Endothelial cell of umbilical vein (primary cell): ENCODE results near the gene NENF. TPM values are rescaled to one million over a fixed set of nuclear protein-coding genes. Genes with fewer than 3 reads are reported as not detected.

Source experiments
- Bru-seq: library from RNA; stranded (reverse); fragments of 400-500 nt; gene quantifications from one replicate; lab custom pipeline; 2021; lab: Mats Ljungman, UMichigan
- BruChase-seq, 2 experiments: library from RNA; stranded (reverse); fragments of 400-500 nt; gene quantifications; one replicate each; lab custom pipeline; 2021; lab: Mats Ljungman, UMichigan
- BruUV-seq: library from RNA; stranded (reverse); fragments of 400-500 nt; replicated peaks from 2 replicates; lab custom pipeline; 2021; lab: Mats Ljungman, UMichigan
- CTCF ChIA-PET: fragments of 300-600, 350-600 bp; sonication (Branson Sonifier 250); formaldehyde crosslinking; loops from one replicate; lab custom pipeline; 2021; ENCODE audit warnings: antibody characterized with exemption, inconsistent platforms; lab: Charles Lee
- POLR2A ChIA-PET: fragments of 300-600, 350-600 bp; sonication (Branson Sonifier 250); formaldehyde crosslinking; loops from one replicate; lab custom pipeline; 2021; ENCODE audit warnings: antibody characterized with exemption, inconsistent platforms; lab: Charles Lee
- DNase-seq: peaks from one replicate; pipeline ENCODE4 v3.0.0-alpha.2; 2011; ENCODE audit warnings: low read depth, low spot score
- FAIRE-seq: peaks from 2 replicates; lab custom pipeline; 2011; peaks lifted over from hg19 to GRCh38; lab: Jason Lieb, UNC
- H2AFZ ChIP-seq: 2 replicates; pipeline ENCODE4 v1.6.0; 2012; ENCODE audit warnings: low read depth, low read length, control low read depth, inconsistent platforms
- H3K27ac ChIP-seq: 2 replicates; pipeline ENCODE4 v1.5.1; 2011; ENCODE audit warnings: low read depth, mild to moderate bottlenecking, control low read depth, low read length, moderate library complexity; ENCODE audit not compliant: insufficient read depth
- H3K27me3 ChIP-seq, 2 experiments: 2 replicates each; pipeline versions ENCODE4 v1.6.0 to v1.6.1; 2011; ENCODE audit warnings: low read length in 2 of 2, mixed read lengths in 1 of 2; ENCODE audit not compliant: control insufficient read depth in 2 of 2, insufficient read depth in 2 of 2
- H3K36me3 ChIP-seq, 2 experiments: 2 replicates in 1 of 2; 3 replicates in 1 of 2; pipeline ENCODE4 v1.5.1; 2011; ENCODE audit warnings: low read length in 2 of 2, mild to moderate bottlenecking in 1 of 2, moderate library complexity in 1 of 2; ENCODE audit not compliant: control insufficient read depth in 2 of 2, insufficient read depth in 2 of 2; ENCODE audit errors: extremely low read depth in 1 of 2
- H3K4me1 ChIP-seq: 3 replicates; pipeline ENCODE4 v1.5.1; 2011; ENCODE audit warnings: mild to moderate bottlenecking, low read length; ENCODE audit not compliant: control insufficient read depth, insufficient read depth; ENCODE audit errors: extremely low read depth
- H3K4me2 ChIP-seq: 2 replicates; pipeline ENCODE4 v1.6.1; 2011; ENCODE audit warnings: low read length, control low read depth, mixed read lengths; ENCODE audit not compliant: insufficient read depth
- H3K4me3 ChIP-seq, 3 experiments: fragments of 200-600 bp in 1 of 3; sonication (generic), shearing (Covaris generic) in 1 of 3; replicated peaks in 1 of 3; 2 replicates each; pipeline ENCODE4 v1.5.1; 2011 to 2016; ENCODE audit warnings: control low read depth in 3 of 3, low read length in 3 of 3, mild to moderate bottlenecking in 2 of 3, inconsistent platforms in 1 of 3, low read depth in 1 of 3, moderate library complexity in 1 of 3; ENCODE audit not compliant: insufficient read depth in 1 of 3
- H3K79me2 ChIP-seq: 2 replicates; pipeline ENCODE4 v1.6.0; 2012; ENCODE audit warnings: low read length, inconsistent platforms; ENCODE audit not compliant: control insufficient read depth, insufficient read depth
- H3K9ac ChIP-seq: replicated peaks from 2 replicates; pipeline ENCODE3; 2011; ENCODE audit warnings: low read length, control low read depth; ENCODE audit not compliant: insufficient read depth; ENCODE audit errors: extremely low read depth
- H3K9me1 ChIP-seq: replicated peaks from 3 replicates; pipeline ENCODE4 v1.6.0; 2011; ENCODE audit warnings: mild to moderate bottlenecking, low read length; ENCODE audit not compliant: control insufficient read depth, insufficient read depth; ENCODE audit errors: extremely low read depth
- H3K9me3 ChIP-seq: replicated peaks from 2 replicates; pipeline ENCODE4 v1.5.1; 2012; ENCODE audit warnings: low read length, inconsistent platforms; ENCODE audit not compliant: control insufficient read depth, insufficient read depth
- H4K20me1 ChIP-seq: replicated peaks from 2 replicates; pipeline ENCODE3; 2011; ENCODE audit warnings: mild to moderate bottlenecking, low read length; ENCODE audit not compliant: control insufficient read depth, insufficient read depth; ENCODE audit errors: extremely low read depth
- JUN ChIP-seq: IDR thresholded peaks from 2 replicates; pipeline ENCODE4 v1.6.1; 2011; ENCODE audit warnings: borderline replicate concordance, low read depth; ENCODE audit not compliant: insufficient read length, insufficient read depth
- POLR2A ChIP-seq: IDR thresholded peaks from 2 replicates; pipeline ENCODE4 v1.6.1; 2012; ENCODE audit warnings: low read depth, mild to moderate bottlenecking, control low read depth, low read length
- POLR2AphosphoS5 ChIP-seq: IDR thresholded peaks from 2 replicates; pipeline ENCODE4 v1.6.1; 2012; ENCODE audit warnings: low read depth, mild to moderate bottlenecking, control low read depth, low read length, moderate library complexity; ENCODE audit not compliant: insufficient read depth
- dilution Hi-C: fragments of 300-500 bp; cut with MboI; formaldehyde crosslinking; loops from one replicate; pipeline ENCODE4 v1.15.0; 2019; ENCODE audit warnings: low sequenced_read_pairs; ENCODE audit not compliant: extremely low pct_ligation_motif_present
- intact Hi-C: fragments of 100-400 bp; cut with micrococcal nuclease; formaldehyde crosslinking; loops from one replicate; pipeline ENCODE4 v1.10.0; 2022
- long read RNA-seq: library from polyadenylated mRNA; stranded (forward); transcript quantifications from one replicate; pipeline ENCODE4 v2.0.0, GENCODE V29; 2021
- polyA minus RNA-seq, 3 experiments: library from RNA; depleted of rRNA, polyadenylated mRNA; stranded (reverse); fragments of >200 nt; gene quantifications; 1 replicate in 1 of 3; 2 replicates in 2 of 3; pipeline ENCODE4 v1.2.3, GENCODE V29; 2011
- polyA plus RNA-seq, 4 experiments: library from polyadenylated mRNA; depleted of rRNA in 3 of 4; stranded (reverse) in 3 of 4; unstranded in 1 of 4; fragments of >200 nt; gene quantifications; 2 replicates each; pipeline versions ENCODE4 v1.2.1 to v1.2.3, GENCODE V29; 2011 to 2012; ENCODE audit warnings: missing spikeins in 1 of 4
- total RNA-seq: library from RNA; stranded (reverse); gene quantifications from 2 replicates; pipeline ENCODE4 v1.2.3, GENCODE V29; 2021

NENF gene
- total RNA-seq (20.5 and 23.0 TPM in 2 replicates), polyA plus RNA-seq (19.8 and 21.6 TPM in 2 replicates), polyA minus RNA-seq (8.3 and 9.5 TPM in 2 replicates), Bru-seq, nascent RNA (percentile 44 among the genes with signal in this experiment), BruChase-seq, experiment 1, labeled RNA remaining after a 6-hour chase (percentile 43 among the genes with signal in this experiment), BruChase-seq, experiment 2, labeled RNA remaining after a 2-hour chase (percentile 44 among the genes with signal in this experiment)
- 20.8 and 21.8 TPM in 2 replicates for polyA plus RNA-seq (2011; cell fraction: cytosol; rRNA removed)
- 5.4 and 5.9 TPM in 2 replicates for polyA plus RNA-seq (2011; cell fraction: nucleus; rRNA removed)
- 22.0 and 28.3 TPM in 2 replicates for polyA plus RNA-seq (2012)
- polyA minus RNA-seq (2011; cell fraction: cytosol; rRNA and poly(A)+ RNA removed), result 13.5 TPM
- 0.82 and 1.1 TPM in 2 replicates for polyA minus RNA-seq (2011; cell fraction: nucleus; rRNA and poly(A)+ RNA removed)
- long read RNA-seq, transcript NENF-204 (3 exons, 845 nt), result minor isoform, 5 of 101 reads
- long read RNA-seq, transcript NENF-201 (4 exons, 949 nt), result major isoform, 91 of 101 reads
- long read RNA-seq, partial matches to known transcripts, result 0 of 101 reads
- long read RNA-seq, other reads (novel, unspliced or antisense), result 5 of 101 reads

DNA sequence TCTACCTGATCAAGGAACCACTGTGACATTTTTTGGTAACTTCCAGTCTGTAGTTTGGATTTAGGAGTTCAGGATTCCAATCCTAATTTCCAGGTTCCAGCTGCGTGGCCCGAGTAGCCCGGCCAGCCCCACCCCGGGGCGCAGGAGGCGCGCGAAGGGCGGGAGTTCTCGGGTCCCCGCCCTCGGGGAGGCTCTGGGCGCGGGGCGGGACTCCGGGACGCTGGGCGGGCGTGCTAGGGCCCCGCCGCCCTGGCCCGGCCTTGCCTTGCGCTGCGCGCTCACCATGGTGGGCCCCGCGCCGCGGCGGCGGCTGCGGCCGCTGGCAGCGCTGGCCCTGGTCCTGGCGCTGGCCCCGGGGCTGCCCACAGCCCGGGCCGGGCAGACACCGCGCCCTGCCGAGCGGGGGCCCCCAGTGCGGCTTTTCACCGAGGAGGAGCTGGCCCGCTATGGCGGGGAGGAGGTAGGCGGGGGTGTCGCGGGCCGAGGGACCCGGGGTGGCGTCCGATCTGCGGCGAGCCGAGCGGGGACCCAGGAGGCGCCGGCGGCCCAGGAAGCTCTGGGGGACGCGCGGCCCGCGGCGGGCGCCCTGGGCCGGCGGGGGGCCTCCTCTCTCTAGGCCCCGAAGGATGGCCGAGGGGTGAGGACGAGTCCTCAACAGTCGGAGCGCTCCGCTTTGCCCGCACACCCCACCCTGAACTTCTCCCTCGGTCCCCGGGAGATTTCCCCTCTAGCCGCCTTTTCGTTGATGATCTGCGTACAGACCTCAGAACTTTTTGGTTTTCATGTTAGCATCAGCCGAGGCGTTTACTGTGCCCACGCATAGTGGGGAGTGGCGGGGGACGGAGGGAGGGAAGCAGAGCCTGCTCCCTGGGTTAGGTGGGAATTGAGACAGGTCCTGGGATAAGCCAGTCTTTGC, at the start of gene NENF:
NENF (plus strand) TSS at position 260 of the 916 bp plus-strand sequence; CDS start at position 284, 24 bp downstream.
- Histone ChIP-seq H3K79me2 (no peaks in the 10 kb centered on the region), H3K4me3 (peak within 1 kb of the TSS; percentile 26 to 58 (median 53)), H3K27ac (no peak within 1 kb of the TSS), H2AFZ (peak within 1 kb of the TSS; percentile 89), H3K9me3 (no peaks in the 10 kb centered on the region), H3K4me2 (peak within 1 kb of the TSS; percentile 78), H4K20me1 (no peaks in the 10 kb centered on the region), H3K9me1 (no peaks in the 10 kb centered on the region), H3K27me3 (peaks cover 12 to 15% of the 10 kb centered on the region in 2 experiments), H3K36me3 (no peaks in the 10 kb centered on the region), H3K4me1 (peaks cover 5% of the 10 kb centered on the region), H3K9ac (peak within 1 kb of the TSS; percentile 12)
- ChIA-PET CTCF (interaction anchor here (1.7 kb wide), 1 partner anchor 23 kb away, joined by 12 read pairs; no protein-coding TSS in a partner anchor), POLR2A (no interaction called here)
- no TSS peak for BruUV-seq
- intact Hi-C loops (loop anchor here (1.0 kb wide), 1 partner anchor 398 kb away; the partner anchor contains the start of genes DTL and INTS7), dilution Hi-C loops (no loop called here)
- FAIRE-seq, result peak; percentile 80
- peak; percentile 59 for DNase-seq
- TF ChIP-seq POLR2AphosphoS5 (peak; percentile 72), POLR2A (peak; percentile 78), JUN (no peak)
